ENCODE results near the gene CCDC182.

Gene CCDC182

GRCh38 chr17:57722704-57723043, 22.4 kb downstream of the CCDC182 start:
- in situ Hi-C loops (cut with MboI; ENCODE audit: low sequenced_read_pairs, unreplicated experiment): no loop called here
- DNase-seq (ENCODE audit: low spot score): no peak
- TF ChIP-seq CTCF (IDR thresholded peaks at IDR 0.05; ENCODE audit: borderline replicate concordance, control extremely low read depth, extremely low read depth, insufficient read depth, missing control alignments): no peak

DNA sequence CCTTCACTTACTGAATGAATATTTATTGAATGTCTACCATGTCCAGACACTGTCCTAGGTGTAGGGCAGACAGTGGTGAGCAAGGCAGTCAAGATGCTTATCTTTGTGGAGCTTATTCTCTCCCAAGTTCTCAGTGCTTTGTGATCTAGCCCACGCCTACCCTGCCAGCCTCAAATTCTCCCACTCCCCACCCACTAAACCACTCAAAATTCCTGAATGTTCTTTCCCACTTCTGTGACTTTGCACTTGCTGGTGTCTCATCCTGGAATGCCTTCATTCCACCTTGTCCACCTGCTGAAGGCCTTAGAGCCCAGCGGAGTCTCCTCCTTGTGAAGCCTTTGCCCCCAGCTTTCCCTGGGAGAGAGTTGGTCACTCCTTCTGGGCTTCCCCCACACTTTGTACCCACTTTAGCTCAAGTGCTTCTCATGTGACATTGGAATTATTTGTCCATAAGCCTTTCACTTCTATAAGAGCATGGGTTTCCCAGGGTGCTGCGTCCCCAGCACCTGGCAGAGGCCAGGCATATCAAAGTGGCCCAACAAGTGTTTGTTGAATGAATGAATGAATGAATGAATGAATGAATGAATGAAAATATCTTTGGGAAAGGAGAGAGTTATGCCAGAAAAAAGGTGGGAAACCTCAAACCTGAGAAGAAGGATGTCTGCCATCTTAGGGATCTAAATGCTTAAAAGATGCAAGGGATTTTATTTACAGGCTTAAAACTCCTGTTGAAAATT, 23.0 kb downstream of the CCDC182 start:
- in situ Hi-C loops (cut with MboI; ENCODE audit: low sequenced_read_pairs, unreplicated experiment): no loop called here
- no peak for TF ChIP-seq CTCF (IDR thresholded peaks at IDR 0.05; ENCODE audit: borderline replicate concordance, control extremely low read depth, extremely low read depth, insufficient read depth, missing control alignments)
- DNase-seq (ENCODE audit: low spot score): no peak

- DNase-seq (ENCODE audit: low spot score): no peak
- TF ChIP-seq CTCF (IDR thresholded peaks at IDR 0.05; ENCODE audit: borderline replicate concordance, control extremely low read depth, extremely low read depth, insufficient read depth, missing control alignments): no peak
- in situ Hi-C loops (cut with MboI; ENCODE audit: low sequenced_read_pairs, unreplicated experiment): no loop called here
These were observed 24.6 kb downstream of the CCDC182 start for GRCh38 chr17:57720386-57721035.

DNA sequence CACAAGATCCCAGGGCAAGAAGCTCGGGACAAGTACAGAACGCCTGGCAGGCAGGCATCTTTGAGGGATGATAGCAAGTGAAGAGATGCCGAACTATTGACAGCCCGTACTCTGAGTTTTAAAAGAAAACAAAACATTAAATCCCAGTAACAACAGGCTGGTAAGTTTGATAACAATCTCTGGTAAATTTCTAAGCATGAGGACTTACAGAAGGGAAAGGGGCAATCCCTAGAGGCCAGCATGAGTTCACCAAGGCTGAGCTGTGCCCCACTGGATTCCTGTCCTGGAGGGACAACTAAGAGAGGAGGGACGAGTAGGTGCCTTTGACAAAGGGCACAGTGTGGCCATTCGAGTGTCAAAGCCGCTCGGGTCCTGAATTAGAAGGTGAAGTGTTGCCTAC, 26.2 kb downstream of the CCDC182 start:
- no peak for TF ChIP-seq CTCF (IDR thresholded peaks at IDR 0.05; ENCODE audit: borderline replicate concordance, control extremely low read depth, extremely low read depth, insufficient read depth, missing control alignments)
- DNase-seq (ENCODE audit: low spot score): no peak

DNA sequence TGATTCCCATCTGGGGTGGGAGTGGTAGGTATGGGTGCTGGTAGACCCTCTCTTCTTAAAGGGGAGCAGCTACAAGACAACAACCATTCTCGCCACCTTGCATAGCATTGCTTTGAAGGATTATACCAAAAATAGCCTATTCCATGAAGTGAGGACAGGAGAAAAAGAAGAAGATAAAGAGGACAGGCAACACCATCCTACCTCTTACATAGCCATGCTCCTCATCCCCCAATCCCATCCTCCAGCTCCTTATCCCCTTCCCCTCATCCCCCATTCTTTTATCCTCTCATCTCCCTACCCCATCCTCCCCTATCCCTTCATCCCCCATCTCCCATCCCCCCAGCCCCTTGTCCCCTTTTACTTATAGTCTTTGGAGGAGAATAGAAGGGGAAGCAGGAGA, 29.1 kb downstream of the CCDC182 start:
- DNase-seq (ENCODE audit: low spot score): no peak
- in situ Hi-C loops (cut with MboI; ENCODE audit: low sequenced_read_pairs, unreplicated experiment): no loop called here
- TF ChIP-seq CTCF (IDR thresholded peaks at IDR 0.05; ENCODE audit: borderline replicate concordance, control extremely low read depth, extremely low read depth, insufficient read depth, missing control alignments): no peak

More for the DNA sequence above, 26.2 kb downstream of the CCDC182 start:
- in situ Hi-C loops (cut with MboI; ENCODE audit: low sequenced_read_pairs, unreplicated experiment): no loop called here

DNA sequence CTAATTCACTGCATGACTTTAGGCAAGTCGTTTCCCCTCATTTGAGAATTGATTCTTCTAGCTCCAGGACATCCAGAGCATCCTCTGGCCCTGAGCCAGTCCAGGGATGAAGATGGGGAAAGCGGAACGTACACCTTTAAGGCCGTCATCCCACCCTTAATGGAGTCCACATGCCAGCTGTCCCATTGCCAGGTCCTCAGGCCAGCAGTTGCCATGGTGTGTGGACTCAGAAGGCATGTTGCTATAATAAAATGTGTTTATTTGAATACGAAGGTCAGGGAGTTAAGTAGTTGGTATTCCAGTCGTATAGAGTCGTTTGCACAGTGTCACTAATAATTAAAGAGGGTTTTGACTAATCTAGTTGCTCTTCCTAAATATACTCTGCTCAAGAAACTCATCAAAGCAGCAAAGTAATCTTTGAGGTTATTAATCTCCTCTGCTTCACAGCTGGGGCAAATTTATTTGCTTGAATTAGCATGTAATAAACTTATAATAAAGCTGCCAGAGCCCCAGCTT, 30.4 kb downstream of the CCDC182 start:
- in situ Hi-C loops (cut with MboI; ENCODE audit: low sequenced_read_pairs, unreplicated experiment): no loop called here
- no peak for TF ChIP-seq CTCF (IDR thresholded peaks at IDR 0.05; ENCODE audit: borderline replicate concordance, control extremely low read depth, extremely low read depth, insufficient read depth, missing control alignments)
- DNase-seq (ENCODE audit: low spot score): no peak
